Measurements from ENCODE around the gene ATP10D.

ATP10D gene

GRCh38 chr4:47579235-47579634 is 94.2 kb downstream of the ATP10D start:
- DNase-seq (ENCODE audit: low read depth, low spot score) = no peak

DNA sequence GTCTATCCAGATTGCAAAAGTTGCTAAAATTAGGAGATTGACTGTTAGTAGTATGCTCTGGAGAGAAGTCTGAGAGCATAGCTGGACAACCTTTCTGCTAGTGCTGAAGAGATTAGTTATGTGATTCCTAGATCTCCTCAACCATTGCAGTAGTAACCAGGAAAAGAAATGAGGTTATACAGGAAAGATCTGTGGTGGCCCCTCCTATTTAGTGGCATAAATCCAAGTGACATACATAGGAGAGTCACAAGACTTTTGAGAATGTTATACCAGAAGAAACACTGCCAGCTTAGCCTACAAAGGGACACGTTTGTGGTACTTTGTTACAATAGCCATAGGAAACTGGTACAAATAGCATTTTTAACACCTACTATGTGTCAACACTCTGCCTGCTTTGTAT is 105.2 kb downstream of the ATP10D start:
- no peak for DNase-seq (ENCODE audit: low read depth, low spot score)

DNA sequence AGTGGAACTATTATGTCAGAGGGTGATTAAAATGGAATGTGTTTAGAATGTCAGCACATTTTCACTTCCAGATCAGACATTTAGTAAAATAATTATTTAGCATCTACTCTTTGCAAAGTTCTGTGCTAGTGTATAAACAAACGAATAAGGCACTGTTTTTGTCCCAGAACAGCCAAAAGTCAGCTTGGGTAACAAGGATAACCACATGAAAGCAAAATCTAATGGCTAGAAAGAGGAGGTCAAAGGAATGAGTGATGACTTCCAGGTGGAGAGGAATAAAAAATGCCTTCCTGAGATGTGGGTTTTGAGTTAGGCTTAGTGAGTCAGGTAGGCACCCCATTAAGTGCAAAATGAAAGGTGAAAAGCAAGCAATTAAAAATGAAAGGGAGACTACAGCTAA is 112.6 kb downstream of the ATP10D start:
- DNase-seq (ENCODE audit: low read depth, low spot score) = no peak

- no peak for DNase-seq (ENCODE audit: low read depth, low spot score)
These were observed 113.2 kb downstream of the ATP10D start for GRCh38 chr4:47598320-47598719.

GRCh38 chr4:47598896-47599295 is 113.8 kb downstream of the ATP10D start:
- no peak for DNase-seq (ENCODE audit: low read depth, low spot score)

GRCh38 chr4:47606482-47606881 is 121.4 kb downstream of the ATP10D start:
- no peak for DNase-seq (ENCODE audit: low read depth, low spot score)

DNA sequence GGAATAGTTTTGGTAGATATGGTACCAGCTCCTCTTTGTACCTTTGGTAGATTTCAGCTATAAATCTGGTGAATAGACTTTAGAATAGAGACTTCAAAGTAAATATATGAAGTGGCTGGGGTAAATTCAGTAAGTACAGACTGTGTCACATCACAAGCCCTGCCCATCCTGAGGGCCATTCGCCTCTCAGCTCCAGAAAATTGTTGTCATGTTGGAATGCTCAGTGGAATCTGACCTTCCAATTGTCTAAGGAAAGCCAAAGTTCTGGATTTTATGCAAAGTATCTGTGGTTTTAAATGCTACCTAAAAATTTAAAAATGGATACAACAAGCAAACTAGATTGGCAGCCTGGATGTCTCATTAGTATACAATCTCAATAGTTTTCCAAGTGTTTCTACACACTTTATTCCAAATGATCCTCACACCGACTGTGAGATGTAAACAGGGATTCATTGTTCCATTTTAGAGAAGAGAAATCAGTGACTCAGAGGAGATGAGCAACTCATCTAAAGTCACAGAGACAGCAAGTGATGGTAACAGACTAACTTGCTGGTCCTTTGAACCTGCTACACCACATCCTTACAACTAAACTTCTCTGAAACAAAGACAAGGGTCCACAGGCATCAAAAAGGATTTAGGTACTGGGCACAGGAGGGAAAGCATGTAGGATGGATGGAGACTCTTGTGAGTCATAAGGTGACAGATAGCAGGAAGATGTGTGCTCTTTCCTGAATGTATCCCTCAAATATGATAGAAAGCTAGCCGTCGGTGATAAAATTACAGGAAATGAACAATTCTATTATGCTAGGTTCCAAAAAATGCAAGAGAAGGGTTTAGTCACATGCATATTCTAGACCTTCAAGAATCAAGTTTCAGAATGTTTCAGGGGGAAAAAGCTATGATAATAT is 127.3 kb downstream of the ATP10D start:
- DNase-seq (ENCODE audit: low read depth, low spot score) = no peak

GRCh38 chr4:47615385-47615784 is 130.3 kb downstream of the ATP10D start:
- DNase-seq (ENCODE audit: low read depth, low spot score) = no peak

GRCh38 chr4:47617607-47618006 is 132.5 kb downstream of the ATP10D start:
- no peak for DNase-seq (ENCODE audit: low read depth, low spot score)

GRCh38 chr4:47619691-47620090 is 134.6 kb downstream of the ATP10D start:
- DNase-seq (ENCODE audit: low read depth, low spot score) = no peak

DNA sequence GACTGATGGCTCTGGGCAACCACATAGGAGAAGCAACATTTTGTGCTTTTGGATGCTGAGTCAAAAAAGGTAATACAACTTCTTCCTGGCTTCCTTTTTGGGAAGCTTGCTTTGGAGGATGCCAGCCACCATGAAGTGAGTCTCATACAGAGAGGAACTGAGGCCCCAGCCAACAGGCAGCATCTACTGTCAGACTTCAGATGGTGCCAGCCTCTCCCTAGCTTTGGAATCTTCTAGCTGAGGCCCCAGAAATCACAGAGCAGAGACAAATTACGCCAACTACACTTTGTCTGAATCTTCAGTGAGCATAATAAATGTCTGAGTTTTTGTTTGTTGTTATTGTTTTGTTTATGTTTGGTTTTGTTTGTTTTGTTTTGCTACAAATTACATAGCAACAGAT is 136.1 kb downstream of the ATP10D start:
- DNase-seq (ENCODE audit: low read depth, low spot score) = no peak

- DNase-seq (ENCODE audit: low read depth, low spot score) = no peak
These were observed 139.0 kb downstream of the ATP10D start for GRCh38 chr4:47624031-47624441.

- no peak for DNase-seq (ENCODE audit: low read depth, low spot score)
These were observed 146.1 kb downstream of the ATP10D start for GRCh38 chr4:47631161-47631560.

DNA sequence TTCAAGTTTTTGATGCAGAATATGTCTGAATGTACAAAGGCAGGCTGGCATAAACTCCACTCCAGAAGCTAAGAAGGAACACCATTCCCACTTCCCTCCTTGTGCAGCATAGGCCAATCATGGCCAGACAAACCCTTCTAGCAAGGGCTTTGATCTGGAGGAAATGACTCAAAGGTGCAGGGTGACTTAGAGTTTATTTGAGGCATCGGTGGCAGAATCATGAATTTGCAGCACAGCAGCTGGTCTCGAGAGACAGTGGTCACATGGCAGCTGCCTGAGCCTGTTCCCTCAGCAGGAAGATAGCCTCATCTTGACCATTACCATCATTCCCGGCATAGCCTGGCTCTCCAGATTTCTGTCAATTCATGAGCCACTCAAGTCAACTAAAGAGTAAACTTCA is 154.5 kb downstream of the ATP10D start:
- DNase-seq (ENCODE audit: low read depth, low spot score) = no peak

GRCh38 chr4:47640911-47641310 is 155.8 kb downstream of the ATP10D start:
- DNase-seq (ENCODE audit: low read depth, low spot score) = no peak

DNA sequence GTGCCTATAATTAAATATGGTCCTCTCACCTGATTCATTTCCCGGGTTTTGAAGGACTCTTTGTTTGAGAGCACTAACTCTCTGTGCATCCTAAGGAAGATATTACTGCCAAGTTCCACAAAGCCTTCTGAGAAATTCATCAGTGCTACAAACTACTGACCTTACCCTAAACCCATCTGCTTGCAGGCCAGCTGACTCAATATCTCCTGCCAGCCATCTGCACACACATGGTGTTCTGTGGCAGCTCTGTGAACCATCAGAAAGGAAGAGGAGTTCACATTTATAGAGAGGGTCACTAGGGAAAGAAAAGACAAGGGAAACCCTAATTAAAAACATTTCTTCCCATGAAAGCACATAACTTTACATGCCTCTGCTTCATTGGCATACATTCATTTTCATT is 156.7 kb downstream of the ATP10D start:
- DNase-seq (ENCODE audit: low read depth, low spot score) = no peak

DNA sequence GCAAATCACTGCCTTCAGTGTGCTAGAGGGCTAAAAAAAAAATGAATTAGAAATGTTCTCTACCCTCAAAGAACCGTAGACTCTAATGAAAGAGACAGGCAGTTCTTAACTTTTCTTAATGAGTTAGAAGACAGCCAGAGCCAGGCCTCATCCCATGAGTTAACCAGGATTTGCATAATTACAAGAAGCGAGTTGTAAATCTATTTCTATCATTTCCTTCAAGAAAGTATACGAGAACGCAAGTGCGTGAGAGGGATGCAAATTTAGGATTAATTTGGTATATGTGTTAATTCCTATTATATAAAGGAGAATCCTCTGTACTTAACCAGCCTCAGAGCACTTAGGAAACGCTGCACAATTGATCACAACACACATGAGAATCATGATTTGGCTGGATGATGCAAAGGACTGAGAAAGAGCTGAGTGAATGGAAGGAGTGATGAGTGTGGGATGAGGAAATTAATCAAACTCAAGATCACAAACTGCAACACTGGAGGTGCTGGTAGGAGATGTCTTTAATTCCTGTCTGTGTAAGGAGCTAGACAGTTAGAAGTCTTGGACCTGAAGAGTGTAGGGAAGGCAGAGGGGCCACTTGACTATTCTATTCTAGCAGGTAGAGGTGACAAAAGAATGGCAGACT is 157.2 kb downstream of the ATP10D start:
- DNase-seq (ENCODE audit: low read depth, low spot score) = no peak

Data from activated naive CD8-positive, alpha-beta T cell treated with anti-CD3 and anti-CD28 coated beads, Interleukin-2, amount 50 U/mL, for 16 hours (primary cell).